Mucosa of rectum (tissue), 2 donors: ENCODE results near the gene SNUPN.

Experiments used
- H3K27ac ChIP-seq, 2 donors: one replicate each; pipeline ENCODE4 v1.7.0; 2013; ENCODE audit warnings: inconsistent platforms in 2 of 2, low read depth in 2 of 2, low read length in 2 of 2
- H3K27me3 ChIP-seq, 2 donors: one replicate each; pipeline ENCODE4 v1.7.0; 2013; ENCODE audit warnings: low read length in 2 of 2; ENCODE audit not compliant: control insufficient read depth in 2 of 2, insufficient read depth in 2 of 2
- H3K36me3 ChIP-seq, 2 donors: one replicate each; pipeline ENCODE4 v1.7.0; 2013; ENCODE audit warnings: low read length in 2 of 2; ENCODE audit not compliant: control insufficient read depth in 2 of 2, insufficient read depth in 2 of 2
- H3K4me1 ChIP-seq, 2 donors: one replicate each; pipeline ENCODE4 v1.7.0; 2013; ENCODE audit warnings: low read length in 2 of 2, mild to moderate bottlenecking in 1 of 2; ENCODE audit not compliant: control insufficient read depth in 2 of 2, insufficient read depth in 2 of 2
- H3K4me3 ChIP-seq, 2 donors: one replicate each; pipeline ENCODE4 v1.7.0; 2013; ENCODE audit warnings: low read length in 2 of 2
- H3K9ac ChIP-seq, 2 donors: one replicate each; pipeline ENCODE4 v1.7.0; 2013; ENCODE audit warnings: low read length in 2 of 2, low read depth in 1 of 2, mild to moderate bottlenecking in 1 of 2
- H3K9me3 ChIP-seq, 2 donors: one replicate each; pipeline ENCODE4 v1.7.0; 2013; ENCODE audit warnings: low read length in 2 of 2; ENCODE audit not compliant: control insufficient read depth in 2 of 2
- donor health status: healthy.
- donor health status: Normal muscosa, but diverticular disease.

SNUPN gene

GRCh38 chr15:75663931-75664421 is 38.5 kb upstream of the SNUPN start:
- Histone ChIP-seq H3K27me3 (no peaks in the 10 kb centered on the region), H3K4me1 (peaks cover 43 to 47% of the 10 kb centered on the region in 2 donors), H3K9me3 (no peaks in the 10 kb centered on the region), H3K4me3 (no peak overlapping the region), H3K9ac (peak overlapping the region; percentile 9 to 10), H3K27ac (peak overlapping the region; percentile 24 to 40), H3K36me3 (peaks cover 0 to 7% of the 10 kb centered on the region in 2 donors)

- Histone ChIP-seq H3K27ac (peak overlapping the region in 1 of 2 donors; percentile 40), H3K36me3 (peaks cover 5 to 7% of the 10 kb centered on the region in 2 donors), H3K9me3 (no peaks in the 10 kb centered on the region), H3K4me1 (peaks cover 43 to 47% of the 10 kb centered on the region in 2 donors), H3K4me3 (no peak overlapping the region), H3K9ac (no peak overlapping the region), H3K27me3 (no peaks in the 10 kb centered on the region)
Measured at GRCh38 chr15:75662823-75663519, 37.4 kb upstream of the SNUPN start.

- Histone ChIP-seq H3K36me3 (peaks cover 12 to 17% of the 10 kb centered on the region in 2 donors), H3K4me3 (no peak overlapping the region), H3K4me1 (peaks cover 35% of the 10 kb centered on the region in 2 donors)
Measured at GRCh38 chr15:75661756-75662140, 36.2 kb upstream of the SNUPN start.

GRCh38 chr15:75661100-75661755 is 35.7 kb upstream of the SNUPN start:
- Histone ChIP-seq H3K9ac (peak overlapping the region in 1 of 2 donors; percentile 41), H3K27me3 (no peaks in the 10 kb centered on the region), H3K36me3 (peaks cover 12 to 20% of the 10 kb centered on the region in 2 donors), H3K9me3 (no peaks in the 10 kb centered on the region), H3K27ac (peak overlapping the region; percentile 67 to 71), H3K4me3 (no peak overlapping the region), H3K4me1 (peaks cover 30% of the 10 kb centered on the region in 2 donors)

More at GRCh38 chr15:75661756-75662140, 36.2 kb upstream of the SNUPN start:
- peak overlapping the region; percentile 67 to 71 for H3K27ac ChIP-seq
- H3K9ac ChIP-seq = peak overlapping the region in 1 of 2 donors; percentile 41
- no peaks in the 10 kb centered on the region for H3K27me3 ChIP-seq
- no peaks in the 10 kb centered on the region for H3K9me3 ChIP-seq

GRCh38 chr15:75659928-75660645 is 34.6 kb upstream of the SNUPN start:
- Histone ChIP-seq H3K27ac (peak overlapping the region in 1 of 2 donors; percentile 67), H3K9ac (no peak overlapping the region), H3K4me1 (peaks cover 24 to 29% of the 10 kb centered on the region in 2 donors), H3K36me3 (peaks cover 13 to 20% of the 10 kb centered on the region in 2 donors), H3K27me3 (no peaks in the 10 kb centered on the region), H3K9me3 (no peaks in the 10 kb centered on the region), H3K4me3 (no peak overlapping the region)

GRCh38 chr15:75659141-75659771 is 33.7 kb upstream of the SNUPN start:
- peaks cover 18 to 23% of the 10 kb centered on the region in 2 donors for H3K4me1 ChIP-seq
- H3K36me3 ChIP-seq = peaks cover 19 to 21% of the 10 kb centered on the region in 2 donors
- no peaks in the 10 kb centered on the region for H3K9me3 ChIP-seq
- H3K4me3 ChIP-seq = no peak overlapping the region
- no peak overlapping the region for H3K27ac ChIP-seq
- H3K9ac ChIP-seq = no peak overlapping the region
- no peaks in the 10 kb centered on the region for H3K27me3 ChIP-seq

GRCh38 chr15:75656813-75657212 is 31.3 kb upstream of the SNUPN start:
- Histone ChIP-seq H3K36me3 (peaks cover 19 to 24% of the 10 kb centered on the region in 2 donors), H3K27ac (no peak overlapping the region), H3K4me1 (peaks cover 24 to 25% of the 10 kb centered on the region in 2 donors)

GRCh38 chr15:75656331-75656730 is 30.8 kb upstream of the SNUPN start:
- Histone ChIP-seq H3K9me3 (no peaks in the 10 kb centered on the region), H3K9ac (no peak overlapping the region), H3K4me3 (no peak overlapping the region), H3K4me1 (peaks cover 29% of the 10 kb centered on the region in 2 donors), H3K27ac (no peak overlapping the region), H3K36me3 (peaks cover 19 to 25% of the 10 kb centered on the region in 2 donors), H3K27me3 (no peaks in the 10 kb centered on the region)

More at GRCh38 chr15:75656813-75657212, 31.3 kb upstream of the SNUPN start:
- Histone ChIP-seq H3K9ac (no peak overlapping the region), H3K9me3 (no peaks in the 10 kb centered on the region), H3K27me3 (no peaks in the 10 kb centered on the region), H3K4me3 (no peak overlapping the region)

GRCh38 chr15:75655931-75656330 is 30.4 kb upstream of the SNUPN start:
- Histone ChIP-seq H3K27ac (no peak overlapping the region), H3K9me3 (no peaks in the 10 kb centered on the region), H3K9ac (no peak overlapping the region), H3K4me1 (peaks cover 32 to 33% of the 10 kb centered on the region in 2 donors), H3K36me3 (peaks cover 19 to 26% of the 10 kb centered on the region in 2 donors), H3K4me3 (no peak overlapping the region), H3K27me3 (no peaks in the 10 kb centered on the region)
